Keratinocyte (primary cell): ENCODE results near the gene CREM.

ENCODE experiments used
- CTCF ChIP-seq, 3 experiments: IDR thresholded peaks in 1 of 3; conservative IDR thresholded peaks in 1 of 3; optimal IDR thresholded peaks in 1 of 3; 2 replicates in 2 of 3; 3 replicates in 1 of 3; pipeline versions ENCODE3 to v1.5.1; 2011; ENCODE audit warnings: low read length in 3 of 3, mild to moderate bottlenecking in 3 of 3, moderate library complexity in 2 of 3, control low read depth in 1 of 3, inconsistent platforms in 1 of 3; ENCODE audit not compliant: insufficient read depth in 2 of 3; ENCODE audit errors: extremely low read depth in 1 of 3
- EZH2 ChIP-seq: IDR thresholded peaks from one replicate; pipeline ENCODE4 v1.6.1; 2012; ENCODE audit warnings: inconsistent platforms, mild to moderate bottlenecking, low read length, moderate library complexity

- TF ChIP-seq CTCF (optimal IDR thresholded peaks at IDR 0.05 in 1 of 3, IDR thresholded peaks at IDR 0.05 in 1 of 3, conservative IDR thresholded peaks at IDR 0.05 in 1 of 3; ENCODE audit: extremely low read depth in 1 of 3, insufficient read depth in 2 of 3, low read length in 3 of 3) (no peak), EZH2 (no peak)
These were observed 43.4 kb upstream of the CREM start for GRCh38 chr10:35083242-35083641.
